HG03342 (cell line): Measurements from ENCODE around the gene PHRF1.

Source experiments
- ATAC-seq: cut with Tn5 transposase; IDR thresholded peaks from one replicate; pipeline ENCODE4 v1.9.1; 2021; ENCODE audit warnings: mild to moderate bottlenecking, moderate library complexity; ENCODE audit not compliant: unreplicated experiment

Gene PHRF1

DNA sequence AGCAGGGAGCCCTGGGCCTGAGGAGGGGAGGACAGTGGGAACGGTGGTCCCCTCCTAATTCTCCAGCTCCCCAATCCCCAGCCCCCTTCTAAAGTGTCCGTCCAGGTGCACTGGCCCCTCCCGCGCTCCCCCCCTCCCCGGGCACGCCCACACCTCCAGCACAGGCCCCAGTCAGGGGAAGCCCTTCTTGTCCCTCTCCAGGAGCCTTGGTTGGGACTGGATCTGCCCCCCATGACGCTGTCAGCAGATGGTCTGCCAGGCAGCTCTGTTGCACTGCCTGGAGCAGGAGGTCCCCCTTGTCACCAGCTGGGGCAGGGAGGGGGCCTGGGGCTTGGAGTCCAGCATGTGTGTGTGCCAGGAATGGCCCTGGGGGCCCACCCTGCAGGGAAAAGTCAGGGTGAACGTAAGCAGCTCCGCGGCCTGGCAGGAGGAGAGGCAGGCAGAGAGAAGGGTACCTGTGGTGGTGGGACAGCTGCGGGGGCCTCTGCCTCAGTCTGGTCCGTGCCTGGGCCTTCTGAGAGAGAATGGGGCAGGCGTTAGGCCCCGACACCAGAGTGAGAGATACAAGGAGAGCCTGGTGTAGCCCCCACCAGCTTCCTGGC, 37.9 kb downstream of the PHRF1 start:
- ATAC-seq = no peak

DNA sequence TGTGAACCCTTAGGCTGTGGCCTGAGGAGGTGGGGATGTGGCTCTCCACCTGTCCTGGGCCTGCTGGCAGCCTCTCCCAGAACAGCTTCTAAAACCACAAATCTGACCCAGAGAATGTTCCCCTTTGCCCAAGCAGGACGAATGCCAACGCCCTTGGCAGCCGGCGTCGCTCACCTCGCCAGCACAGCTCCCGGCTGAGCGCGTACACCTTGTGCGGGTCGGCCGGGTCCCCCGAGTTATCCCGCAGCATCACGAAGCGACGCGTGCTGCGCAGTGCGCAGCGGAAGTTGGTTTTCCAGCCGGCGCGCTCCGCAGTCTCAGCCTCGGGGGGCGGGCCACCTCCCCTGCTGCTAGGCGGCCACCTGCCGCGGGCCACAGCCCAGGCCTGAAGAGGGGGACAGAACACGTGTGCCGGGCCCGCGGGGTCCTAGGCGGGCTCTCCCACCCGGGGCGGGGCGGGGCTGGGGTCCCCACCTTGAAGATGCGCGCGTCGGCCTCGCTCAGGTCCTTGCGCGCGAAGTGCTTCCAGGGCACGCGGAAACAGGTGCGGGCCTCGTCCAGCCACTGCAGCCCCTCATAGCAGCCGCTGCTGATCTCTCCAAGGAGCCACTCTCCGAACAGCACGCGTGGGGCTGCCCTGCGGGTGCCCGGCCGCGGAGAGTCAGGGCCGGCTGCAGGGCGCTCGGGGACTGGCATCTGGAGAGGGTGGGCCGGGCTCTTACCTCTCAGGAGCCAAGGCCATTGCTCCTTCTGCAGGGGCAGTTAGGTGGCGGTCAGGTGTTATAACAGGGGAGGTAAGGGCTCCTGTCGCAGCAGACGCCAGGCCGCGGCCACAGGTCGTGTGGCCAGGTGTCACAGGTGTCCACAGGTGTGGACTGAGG, 38.6 kb downstream of the PHRF1 start:
- peak; percentile 1 for ATAC-seq

DNA sequence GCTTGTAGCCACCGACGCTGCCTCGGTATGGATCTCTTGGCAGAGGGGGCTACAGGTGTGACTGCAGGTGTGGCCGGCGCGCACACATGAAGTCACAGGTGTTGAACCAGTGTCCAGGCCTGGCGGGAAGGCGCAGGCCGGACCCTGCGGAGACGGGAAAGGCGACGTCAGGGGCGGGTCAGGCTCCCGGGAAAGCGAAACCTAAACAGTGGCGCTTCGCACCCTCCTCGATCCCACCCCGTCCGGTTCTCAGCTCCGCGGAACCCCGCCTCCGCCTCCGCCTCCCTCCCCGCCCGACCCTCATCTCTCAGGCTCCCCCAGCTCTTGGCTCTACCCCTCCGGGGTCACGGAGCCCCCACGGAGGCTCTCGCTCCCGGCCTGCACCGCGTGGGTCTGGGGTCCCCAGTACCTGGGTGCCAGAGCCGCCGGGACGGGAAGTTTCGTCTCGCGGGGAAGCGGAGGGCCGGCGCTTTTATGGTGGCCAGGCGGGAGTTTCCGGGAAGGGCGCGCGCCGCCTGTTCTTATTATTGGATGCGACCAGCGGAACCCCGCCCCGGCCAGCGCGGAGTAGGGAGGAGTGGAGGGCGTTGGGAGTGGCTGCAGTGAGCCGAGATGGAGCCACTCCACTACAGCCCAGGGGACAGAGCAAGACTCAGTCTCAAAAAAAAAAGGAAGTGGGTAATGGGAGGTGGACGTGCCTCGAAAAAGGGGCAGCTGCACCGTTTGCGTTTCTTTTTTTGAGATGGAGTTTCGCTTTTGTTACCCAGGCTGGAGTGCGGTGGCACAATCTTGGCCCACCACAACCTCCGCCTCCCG, 39.4 kb downstream of the PHRF1 start, which contains the start of gene IRF7:
TSS of gene IRF7 (minus strand) at position 447 of the 816 bp plus-strand sequence. CDS start 586 bp downstream, outside the sequence.
- peak; percentile 78 for ATAC-seq

DNA sequence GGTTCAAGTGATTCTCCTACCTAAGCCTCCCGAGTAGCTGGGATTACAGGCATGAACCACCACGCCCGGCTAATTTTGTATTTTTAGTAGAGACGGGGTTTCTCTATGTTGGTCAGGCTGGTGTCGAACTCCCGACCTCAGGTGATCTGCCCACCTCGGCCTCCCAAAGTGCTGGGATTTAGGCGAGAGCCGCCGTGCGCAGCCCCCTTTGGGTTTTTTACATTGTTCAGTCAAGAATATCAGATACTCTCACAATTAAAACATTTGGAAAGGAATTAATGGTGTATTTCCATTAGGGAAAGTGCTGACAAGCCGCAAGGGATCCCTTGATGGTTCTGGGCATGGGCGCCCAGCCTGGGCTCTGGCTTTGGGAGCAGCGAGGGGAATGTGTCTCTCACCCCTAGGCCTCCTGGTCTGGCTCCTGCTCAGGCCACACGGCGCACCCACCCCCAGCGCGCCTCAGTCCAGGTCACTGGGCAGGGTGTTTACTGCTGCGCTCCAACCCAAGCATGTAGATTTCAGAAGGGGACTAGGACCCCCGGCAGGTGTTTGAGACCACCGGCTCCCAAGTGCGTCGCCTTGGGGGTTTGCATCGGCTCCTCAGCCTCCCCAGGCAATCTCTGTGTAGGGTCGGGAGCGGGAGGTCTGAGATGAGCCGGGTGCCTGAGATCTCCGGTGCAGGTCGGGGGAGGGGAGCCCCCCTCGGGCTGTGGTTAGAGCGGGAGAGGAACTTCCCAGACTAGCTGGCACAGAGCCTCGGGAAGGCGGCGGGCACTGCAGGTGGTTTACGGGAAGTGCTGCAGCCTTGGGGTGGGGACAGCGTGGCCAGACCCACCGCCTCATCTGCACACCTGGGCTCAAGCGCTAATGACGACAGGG, 40.3 kb downstream of the PHRF1 start:
- no peak for ATAC-seq

DNA sequence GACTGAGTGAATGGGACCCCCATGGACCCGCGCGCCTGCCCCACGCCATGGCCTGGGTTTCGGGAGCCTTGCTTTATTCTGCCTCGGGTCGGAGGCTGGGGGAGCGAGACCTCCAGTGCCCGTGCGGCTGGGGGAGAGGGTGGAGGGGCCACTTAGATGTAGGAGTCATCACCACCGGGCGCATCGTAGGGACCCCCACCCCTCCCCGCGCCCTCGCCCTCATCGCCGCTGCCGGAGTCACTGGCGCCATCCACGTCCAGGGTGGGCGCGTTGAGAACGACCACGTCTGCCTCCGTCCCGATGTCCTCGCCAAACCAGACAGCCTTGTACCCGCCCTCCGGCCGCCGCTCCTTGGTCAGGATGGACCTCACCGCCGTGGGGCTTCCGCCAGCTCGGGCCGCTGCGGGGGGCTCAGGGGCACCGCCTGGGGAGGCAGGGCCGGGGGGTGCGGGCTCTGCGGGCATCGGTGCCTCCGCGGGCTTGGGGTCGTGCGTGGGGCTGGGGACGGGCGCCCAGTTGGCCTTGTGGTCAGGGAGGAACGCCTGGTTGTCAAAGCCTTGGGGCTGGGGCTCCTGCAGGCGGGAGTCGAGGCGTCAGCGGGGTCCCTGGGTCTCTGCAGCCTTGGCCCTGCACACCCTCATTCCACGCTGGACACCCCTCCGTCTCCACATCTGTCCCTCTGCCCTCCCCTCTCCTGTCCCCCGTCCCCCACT, 41.1 kb downstream of the PHRF1 start:
- ATAC-seq = no peak

DNA sequence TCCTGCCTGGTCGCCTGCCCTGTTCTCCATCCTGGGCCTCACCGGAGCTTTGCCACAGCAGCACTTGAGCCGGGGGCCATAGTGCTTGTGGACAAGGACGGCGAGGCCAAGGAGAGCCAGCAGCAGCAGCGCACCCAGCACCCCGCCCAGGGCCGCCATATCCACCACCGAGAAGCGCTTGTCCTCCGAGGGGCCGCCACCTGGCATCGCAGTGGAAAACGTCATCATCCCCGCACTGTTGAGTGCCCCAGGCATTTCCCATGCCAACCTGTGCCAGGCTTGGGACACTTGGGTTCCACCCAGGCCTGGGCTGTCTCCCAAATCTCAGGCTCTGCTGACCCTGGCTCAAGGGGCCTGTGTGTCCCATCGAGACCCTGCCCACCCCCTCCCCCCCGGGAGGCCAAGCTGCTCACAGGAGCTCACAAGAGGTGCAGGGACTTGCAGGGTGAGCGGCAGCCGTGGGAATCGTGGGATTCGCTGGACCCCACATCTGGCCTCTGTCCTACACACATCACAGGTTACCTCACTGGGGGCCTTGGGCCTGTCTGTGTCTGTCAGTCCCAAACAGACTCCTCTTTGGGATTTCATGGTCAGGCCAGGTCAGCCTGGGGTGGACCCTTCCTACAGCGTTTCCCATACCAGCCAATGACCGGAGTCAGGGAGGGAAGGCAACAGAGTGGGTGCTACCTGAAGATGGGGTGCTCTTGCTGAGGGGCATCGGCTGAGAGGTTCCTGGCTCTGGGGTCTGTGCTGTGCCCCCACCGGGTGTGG, 41.8 kb downstream of the PHRF1 start:
- no peak for ATAC-seq

DNA sequence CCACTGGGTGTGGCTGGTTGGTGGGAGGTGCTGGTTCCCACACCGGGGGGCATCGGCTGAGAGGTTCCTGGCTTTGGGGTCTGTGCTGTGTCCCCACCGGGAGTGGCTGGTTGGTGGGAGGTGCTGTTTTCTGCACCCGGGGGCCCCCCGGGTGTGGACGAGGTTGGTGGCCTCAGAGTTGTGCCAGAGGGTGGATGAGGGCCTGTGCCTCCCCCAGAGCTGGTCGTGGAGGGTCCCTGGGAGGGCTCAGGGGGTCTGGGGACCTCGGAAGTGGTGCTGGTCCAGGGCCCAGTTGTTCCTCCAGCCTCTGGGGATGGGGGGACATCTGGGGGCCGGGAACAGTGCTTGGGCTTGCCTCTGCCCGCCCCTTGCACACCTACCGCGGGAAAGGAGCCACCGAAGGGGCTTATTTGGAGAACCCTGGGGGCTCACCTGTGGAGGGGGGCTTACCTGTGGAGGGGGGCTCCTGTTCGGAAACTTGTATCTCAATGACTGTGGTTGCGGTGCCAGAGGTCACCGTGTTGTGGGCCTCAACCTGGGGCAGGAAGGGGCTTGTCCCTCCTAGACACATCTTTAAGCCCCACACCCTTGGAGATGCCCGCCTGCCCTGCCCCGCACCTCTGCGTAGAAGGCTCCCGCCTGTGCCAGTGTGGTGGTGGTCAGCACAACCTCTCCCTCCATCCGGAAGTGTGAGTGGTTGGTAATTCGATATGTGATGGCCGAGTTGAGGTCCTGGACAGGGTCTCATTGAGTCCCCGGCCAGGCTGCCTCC, 42.8 kb downstream of the PHRF1 start:
- ATAC-seq = no peak

DNA sequence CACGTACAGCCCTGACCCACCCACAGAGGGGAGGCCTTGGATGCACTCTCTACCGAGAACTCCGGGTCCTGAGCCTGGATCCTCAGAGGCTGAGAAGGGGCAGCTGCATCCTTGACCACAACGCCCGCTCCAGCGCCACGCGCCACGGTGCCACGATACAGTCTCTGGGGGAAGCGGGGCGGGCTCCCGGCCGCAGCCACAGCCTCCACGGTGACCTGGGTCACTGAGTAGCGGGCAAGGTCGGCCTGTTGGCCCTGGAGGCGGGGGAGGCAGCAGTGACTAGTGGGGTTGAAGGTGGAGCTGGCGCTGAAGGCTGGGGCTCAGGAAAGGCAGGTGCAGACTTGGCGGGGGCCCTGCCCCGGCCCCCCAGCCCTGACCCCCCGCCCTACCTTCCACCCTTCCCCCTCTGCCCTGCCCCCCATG, 43.4 kb downstream of the PHRF1 start:
- ATAC-seq = no peak

DNA sequence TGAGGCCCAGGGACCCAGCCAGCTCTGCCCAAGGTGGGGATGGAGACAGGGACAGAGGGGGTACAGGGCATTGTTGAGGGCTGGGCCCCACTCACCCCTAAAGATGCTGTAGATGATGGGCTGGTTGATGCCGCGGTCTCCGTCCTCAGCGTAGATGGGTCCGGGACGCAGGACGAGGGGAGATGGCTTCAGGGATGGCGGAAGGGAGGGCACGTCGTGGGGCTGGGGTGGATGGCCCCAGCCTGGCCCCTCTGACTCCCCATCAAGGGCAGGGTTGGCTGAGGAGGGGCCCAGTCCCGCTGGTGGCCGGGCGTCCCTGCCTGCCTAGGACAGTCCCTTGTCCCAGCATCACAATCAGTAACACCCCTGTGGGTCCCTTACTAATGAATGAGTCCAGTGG, 43.9 kb downstream of the PHRF1 start:
- no peak for ATAC-seq

DNA sequence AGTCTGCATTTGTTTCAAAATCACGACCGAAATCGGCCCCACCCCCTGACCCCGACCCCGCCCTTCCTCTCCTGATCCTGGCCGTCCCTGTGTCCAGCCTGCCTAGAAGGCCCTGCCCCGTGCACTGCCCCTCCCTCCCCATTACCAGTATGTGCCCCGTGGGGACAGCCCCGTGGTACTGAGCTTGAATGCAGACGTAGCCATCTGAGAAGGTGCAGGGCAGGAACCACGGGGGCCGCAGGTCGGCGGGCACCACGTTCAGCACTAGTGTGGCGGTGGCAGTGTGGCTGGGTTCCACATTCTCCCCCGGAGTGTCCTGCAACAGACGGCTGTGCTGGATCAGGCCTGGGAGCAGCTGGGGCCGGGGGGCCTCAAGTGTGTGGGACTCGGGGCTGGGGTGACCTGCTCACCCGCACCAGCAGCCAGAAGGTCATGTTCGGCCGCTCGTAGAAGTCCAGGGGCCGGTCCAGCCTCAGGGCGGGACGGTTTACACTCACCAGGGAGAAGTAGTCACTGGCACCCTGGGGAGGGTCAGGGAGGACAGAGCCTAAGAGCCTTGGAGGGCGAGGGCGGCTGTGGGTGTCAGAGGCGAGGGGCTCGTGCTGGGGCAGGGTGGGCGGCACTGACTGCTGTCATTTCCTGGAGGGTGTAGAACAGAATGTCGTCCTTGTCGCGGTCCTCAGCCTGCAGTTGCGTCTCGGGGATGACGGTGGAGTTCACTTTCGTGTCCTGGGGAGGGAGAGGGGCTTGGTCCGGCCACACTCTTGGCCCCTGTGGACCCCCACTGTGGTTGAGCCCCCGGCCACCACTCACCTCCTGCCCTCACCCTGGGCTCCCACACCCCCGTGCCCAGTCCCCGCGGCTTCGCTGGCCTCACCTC, 44.9 kb downstream of the PHRF1 start:
- no peak for ATAC-seq

DNA sequence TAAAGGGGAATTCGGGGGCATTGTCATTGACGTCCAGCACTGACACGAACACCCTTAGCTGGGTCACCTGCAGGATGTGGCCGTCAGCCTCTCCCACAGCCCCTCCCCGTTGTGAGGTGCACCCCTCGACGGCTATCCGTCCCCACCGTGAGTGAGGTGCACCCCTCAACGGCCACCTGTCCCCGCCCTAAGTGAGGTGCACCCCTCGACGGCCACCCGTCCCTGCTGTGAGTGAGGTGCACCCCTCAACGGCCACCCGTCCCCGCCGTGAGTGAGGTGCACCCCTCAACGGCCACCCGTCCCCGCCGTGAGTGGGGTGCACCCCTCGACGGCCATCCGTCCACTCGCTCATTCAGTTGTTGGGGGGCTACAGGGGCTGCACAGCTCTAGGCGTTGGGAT, 45.6 kb downstream of the PHRF1 start:
- no peak for ATAC-seq

DNA sequence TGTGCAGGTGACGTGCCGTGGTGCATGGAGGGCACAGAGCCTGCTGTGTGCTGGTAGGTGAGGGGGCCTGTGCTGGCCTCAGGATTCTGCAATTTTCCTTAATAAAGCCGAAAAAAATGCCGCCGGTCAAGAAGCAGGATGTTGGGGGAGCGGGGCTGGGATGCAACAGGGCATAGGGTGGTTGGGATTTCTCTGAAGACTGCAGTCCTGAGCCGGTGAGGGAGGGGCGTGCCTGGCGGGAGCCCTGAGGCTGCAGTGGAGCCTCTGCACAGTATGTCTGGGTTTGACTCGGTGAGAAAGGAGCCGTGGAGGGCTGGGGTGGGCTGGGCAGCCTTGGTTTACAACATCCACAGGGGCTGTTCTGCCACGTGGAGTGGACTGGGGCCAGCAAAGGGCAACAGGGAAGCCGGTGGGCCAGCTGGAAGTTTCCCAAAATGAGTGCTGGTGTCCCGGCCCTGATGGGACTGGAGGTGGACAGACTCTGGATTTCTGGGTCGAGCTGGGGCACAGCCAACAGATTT, 47.1 kb downstream of the PHRF1 start:
- ATAC-seq = no peak

DNA sequence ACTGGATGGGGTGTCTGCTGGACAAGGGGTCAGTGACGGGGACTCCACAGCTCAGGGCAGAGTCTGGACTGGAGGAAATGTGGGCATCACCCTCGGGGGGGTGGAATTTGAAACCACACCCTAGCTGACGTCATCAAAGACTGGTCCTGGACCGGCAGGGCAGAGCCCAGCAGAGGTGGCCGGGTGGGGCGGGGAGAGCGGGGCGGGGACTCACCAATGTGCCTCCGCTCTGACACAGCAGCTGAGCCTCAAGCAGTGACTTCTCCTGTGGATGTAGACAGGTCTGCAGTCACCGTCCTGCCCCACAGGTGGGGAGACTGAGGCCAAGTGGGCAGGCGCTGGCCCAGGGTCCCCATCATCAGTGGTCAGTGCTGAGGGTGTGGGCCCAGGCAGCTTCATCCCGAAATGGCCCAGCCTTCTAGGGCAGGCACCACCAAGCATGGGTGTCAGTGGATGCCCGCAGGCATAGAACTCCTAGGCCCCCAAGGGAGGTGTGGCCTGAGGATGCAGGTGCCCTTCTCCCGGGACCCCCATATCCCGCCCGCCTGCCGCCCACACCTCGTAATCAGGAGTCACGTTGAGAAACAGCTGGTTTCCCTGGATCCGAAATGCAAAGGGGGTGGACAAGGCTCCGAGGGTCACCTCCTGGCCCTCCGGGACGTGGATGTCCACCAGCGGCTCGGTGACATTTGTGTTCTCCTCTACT, 47.9 kb downstream of the PHRF1 start:
- ATAC-seq = no peak

DNA sequence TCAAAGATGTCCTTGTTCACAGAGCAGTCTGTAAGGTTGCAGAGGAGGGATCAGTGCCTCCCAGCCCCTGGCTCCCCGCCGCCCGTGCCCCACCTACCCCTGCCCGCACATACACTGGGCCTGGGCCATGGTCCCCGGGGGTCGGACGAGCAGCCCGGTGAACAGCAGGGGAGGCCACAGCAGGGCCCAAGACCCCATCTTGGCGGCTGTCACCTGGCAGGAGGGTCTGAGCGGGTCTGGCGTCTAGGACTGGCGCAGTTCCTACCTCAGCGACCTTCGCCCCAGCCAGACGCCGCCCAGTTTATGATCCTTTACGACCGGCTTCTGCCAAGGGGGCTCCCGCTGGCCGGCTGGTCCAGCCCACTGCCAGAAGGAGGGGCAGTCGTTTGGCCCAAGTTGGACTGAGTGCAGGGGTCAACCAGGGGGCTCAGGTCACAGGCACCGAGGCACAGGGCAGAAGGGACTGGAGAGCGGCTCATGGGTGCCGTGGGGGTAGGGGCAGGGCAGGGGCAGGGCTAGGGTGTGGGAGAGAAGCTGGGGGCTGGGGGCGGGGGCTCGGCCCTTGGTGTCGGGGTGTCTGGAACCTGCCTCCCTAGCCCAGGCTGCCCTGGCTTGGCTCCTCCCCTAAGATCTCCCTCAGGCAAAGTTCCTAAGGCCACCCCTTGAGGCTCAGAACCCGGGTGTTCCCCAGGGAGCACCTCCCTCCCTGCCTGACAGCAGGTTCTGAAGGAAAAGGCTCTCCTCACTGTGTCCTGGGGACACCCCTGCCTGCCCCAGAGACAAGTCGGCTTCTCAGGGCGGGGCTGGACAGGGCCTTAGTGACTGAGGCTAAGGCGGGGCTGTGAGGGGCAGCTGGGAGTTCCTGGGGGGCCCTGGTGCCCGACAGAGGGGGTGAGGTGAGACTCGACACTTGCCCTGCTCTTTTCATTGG, 48.7 kb downstream of the PHRF1 start, which contains the start of gene CDHR5:
TSS of gene CDHR5 (minus strand) at position 251 of the 931 bp plus-strand sequence. CDS start at position 198, 53 bp downstream.
- no peak for ATAC-seq

DNA sequence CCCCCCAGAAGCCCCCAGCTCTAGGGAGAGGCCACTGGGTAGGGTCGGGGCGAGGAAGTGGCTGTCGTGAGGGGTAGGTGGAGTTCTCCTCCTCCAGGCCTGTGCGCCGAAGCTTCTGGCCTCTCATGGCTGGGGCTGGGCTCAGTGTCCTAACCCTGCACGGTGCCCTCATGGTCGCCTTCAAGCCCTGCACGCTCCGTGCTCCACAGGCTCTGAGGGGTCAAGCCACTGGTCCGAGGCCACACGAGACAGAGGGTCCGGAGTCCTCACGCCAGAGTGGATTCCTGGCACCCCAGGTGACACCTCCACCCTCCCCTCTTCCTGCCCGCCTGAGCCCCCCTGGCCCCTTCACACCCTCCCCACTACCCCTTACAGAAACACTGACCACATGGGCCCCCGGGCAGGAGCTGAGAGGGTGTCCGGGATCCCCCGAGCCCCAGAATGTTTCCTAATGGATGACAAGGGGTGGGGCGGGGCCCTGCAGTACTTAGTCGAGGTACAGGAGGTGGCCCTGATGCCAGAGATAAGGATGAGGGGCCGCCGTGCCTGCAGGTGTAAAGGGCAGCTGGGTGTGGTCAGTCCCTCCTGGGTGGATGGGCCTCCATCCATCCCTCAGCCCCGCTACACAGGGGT, 49.5 kb downstream of the PHRF1 start:
- no peak for ATAC-seq
